Eye (tissue), 1 donor: ENCODE data around the gene SLC33A1.
"Not testable (repeated sequence)": the region's sequence is repeated elsewhere in the genome, so short reads cannot be mapped to it uniquely, and the experiment has no call there.

ENCODE experiments used
- DNase-seq: peaks from one replicate; pipeline ENCODE4 v3.0.0-alpha.2; 2015

SLC33A1 gene

DNA sequence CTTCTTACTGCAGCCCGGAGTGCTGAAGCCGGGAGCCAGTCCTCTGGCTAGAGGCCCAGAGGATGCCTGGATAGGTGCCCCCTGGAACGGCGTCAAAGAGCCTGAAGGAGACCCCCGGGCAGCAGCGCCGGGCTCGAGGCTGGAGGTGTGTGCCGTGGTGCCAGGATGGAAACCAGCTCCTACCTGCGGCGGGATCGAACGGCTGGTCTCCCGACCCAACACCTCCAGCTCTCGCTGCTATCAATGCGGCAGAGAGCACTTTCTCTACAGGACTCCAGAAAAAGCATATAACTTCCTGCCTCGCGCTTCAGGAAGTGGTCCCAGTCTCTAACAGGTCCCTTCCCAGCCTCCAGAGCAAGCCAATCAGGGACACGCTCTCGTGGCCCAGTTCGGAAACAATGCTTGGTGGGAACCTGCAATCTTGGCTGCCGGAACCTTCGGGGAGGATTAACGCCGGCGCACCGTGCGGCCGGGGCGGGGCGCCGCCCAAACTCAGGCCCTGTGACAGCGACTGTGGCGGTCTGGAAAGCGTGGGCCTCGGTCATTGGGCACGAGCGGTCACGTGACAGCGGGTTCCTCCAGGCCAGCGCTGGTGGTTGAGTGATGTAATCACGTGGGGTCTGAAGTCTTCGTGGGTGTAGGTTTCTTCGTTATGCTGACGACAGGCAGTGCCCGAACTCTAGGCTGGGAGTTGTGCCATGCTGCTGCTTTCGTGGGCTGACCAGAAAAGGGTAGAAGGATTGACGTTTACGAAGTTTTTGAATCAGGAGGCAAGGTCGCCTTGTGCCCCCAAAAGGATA lies at the start of gene SLC33A1:
Gene SLC33A1 (minus strand): TSS at position 287 of the 800 bp plus-strand sequence. CDS start 430 bp downstream, outside the sequence.
- DNase-seq, result peak; percentile 100

DNA sequence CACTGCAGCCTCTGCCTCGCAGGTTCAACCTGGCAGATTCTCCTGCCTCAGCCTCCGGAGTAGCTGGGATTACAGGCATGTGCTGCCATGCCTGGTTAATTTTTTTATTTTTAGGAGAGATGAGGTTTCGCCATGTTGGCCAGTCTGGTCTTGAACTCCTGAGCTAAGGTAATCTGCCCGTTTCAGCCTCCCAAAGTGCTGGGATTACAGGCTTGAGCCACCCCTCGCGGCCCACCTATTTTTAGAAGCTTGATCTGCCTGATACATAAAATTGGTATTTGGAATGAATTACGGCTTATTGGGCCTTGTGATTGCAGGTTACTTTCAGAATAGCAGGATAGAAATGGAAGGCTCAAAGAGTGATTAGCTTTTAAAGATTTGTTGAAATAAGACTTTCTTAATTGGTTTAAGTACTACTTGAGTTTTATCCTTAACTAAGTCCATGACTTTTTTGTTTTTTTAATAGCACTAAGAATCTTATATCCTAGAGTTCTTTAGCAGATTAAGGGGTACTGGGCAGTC lies 41.2 kb upstream of the SLC33A1 start:
- DNase-seq, result peak; percentile 8

DNA sequence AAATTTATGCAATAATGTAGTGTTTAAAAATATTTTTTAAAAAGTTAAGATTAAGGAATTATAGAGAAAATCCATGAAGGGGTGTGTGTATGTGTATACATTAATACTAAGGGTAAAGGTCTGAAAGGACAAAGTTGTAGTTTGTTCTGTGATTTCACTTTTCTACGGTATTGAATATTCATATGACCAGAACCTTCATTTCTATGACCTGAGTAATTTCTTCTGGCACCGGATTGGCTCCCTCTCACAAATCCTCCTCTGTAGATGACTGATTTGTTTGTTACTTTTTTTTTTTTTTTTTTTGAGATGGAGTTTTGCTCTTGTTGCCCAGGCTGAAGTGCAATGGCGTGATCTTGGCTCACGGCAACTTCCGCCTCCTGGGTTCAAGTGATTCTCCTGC lies 37.1 kb upstream of the SLC33A1 start:
- DNase-seq, result no peak

DNA sequence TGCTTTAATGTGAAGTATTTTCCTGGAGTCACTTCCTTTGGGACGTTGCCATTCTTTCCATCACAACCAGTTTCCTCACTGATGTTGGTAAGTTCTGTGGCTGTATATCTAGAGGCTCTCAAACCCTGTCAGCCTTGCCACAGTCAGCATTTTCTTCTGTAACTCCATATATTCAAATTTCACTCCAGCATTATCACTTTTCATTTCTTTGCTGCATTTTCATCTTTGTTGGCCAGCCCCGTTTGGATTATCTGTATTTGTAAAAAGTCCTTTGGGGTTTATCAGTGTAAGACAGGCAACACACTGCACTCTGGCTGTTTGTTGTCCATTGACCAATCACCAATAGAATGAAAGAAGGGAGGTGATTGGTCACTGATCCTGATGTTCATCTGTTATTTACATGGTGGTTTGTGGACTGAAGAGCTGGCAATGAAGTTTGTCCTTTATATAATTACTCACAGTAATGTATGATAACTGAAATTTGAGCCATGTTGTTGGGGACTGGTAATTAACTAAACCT lies 36.5 kb upstream of the SLC33A1 start:
- DNase-seq, result no peak

DNA sequence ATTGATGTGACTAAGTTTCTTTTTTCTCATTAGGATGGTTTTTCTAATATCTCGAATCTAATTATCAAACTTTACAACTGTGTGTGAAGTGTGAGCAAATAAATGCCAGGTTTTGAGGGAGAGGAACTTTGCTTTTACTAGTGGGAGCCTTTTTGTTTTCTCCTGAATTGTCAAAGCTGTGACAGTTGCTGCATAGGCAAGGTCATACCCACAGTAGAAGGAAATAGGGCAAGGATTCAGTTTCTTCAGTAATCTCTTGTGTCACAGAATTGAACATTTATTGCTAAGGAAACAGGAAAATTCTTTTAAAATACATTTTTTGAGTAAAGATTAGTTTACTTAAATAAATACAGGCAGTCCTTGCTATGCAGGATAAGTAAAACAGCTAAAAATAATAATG lies 35.7 kb upstream of the SLC33A1 start:
- no peak for DNase-seq

DNA sequence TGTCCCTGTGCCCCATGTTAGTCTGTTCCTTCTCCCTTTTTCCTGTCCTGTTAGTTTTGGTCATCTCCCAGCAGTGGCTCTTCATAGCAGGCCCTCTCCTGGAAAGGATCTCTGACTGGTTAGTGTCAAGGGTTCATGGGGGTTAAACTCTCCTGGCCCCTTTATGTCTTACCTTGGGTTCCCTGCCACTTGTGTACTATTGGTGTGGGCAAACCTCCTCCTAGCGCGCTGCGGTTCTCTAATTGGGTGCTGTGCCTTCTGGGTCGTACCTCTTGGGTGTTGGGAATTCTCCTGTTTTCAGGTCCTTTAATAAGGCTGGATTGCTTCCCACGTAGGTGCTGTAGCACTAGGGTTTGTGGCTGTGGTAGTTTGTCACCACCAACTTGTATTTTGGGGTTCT lies 35.0 kb upstream of the SLC33A1 start:
- no peak for DNase-seq

DNA sequence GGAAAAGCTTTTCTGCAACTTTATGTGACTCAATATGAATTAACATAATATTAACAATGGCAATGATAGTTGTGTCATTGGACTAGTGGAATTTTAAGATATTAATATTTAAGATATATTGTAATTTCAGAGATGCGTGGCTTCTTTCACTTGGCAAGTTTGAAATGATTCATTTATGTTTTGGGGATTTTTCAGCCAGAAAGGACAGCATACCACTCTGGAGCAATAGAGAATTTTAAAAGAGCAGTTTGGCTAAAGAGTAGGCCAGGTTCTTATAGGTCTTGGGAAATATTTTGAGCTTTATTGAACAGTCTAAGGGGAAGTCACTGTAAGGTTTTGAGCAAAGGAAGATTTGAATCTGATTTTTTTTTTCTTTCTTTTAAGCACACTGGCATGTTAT lies 32.7 kb upstream of the SLC33A1 start:
- no peak for DNase-seq

DNA sequence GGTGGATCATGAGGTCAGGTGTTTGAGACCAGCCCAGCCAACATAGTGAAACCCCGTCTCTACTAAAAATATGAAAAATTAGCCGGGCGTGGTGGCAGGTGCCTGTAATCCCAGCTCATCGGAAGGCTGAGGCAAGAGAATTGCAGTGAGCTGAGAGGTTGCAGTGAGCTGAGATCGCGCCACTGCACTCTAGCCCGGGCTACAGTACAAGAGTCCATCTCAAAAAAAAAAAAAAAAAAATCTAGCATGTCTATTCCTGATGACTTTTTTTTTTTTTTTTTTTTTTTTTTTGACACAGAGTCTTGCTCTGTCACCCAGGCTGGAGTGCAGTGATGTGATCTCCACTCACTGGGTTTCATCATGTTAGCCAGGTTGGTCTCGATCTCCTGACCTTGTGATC lies 32.1 kb upstream of the SLC33A1 start:
- DNase-seq, result not testable (repeated sequence)

DNA sequence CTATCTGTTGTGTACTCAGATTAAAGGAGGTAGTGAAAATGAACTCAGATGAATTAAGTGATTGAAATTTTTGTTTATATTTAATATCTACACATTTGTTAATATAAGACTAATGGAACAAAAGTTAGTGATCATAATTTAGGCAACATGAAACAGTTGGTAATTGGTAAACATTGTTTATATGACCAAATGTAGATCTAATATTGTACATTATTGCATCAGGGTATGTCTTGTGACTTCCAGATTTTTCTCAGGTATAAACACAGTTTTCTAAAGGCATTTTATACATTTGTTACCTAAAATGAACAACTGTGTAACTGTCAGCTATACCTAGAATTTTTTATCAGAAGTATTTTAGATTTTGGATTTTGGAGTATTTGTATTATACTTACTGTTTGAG lies 31.1 kb upstream of the SLC33A1 start:
- DNase-seq, result no peak

DNA sequence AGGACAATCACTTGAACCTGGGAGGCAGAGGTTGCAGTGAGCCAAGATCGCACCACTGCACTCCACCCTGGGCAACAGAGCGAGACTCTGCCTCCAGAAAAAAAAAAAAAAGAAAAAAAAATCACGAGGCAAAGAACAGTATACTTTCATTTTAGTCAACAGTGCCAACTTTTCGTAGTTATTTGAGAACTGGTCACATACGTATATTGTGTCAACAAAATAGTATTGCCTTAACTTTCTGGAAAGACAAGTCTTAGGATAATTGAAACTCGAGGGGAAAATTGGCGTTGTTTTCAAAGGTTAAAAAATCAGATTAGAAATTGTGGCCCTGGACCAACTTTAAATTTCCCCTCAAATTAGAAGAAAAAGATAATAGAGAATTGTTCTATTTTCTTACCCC lies 30.1 kb upstream of the SLC33A1 start:
- no peak for DNase-seq

DNA sequence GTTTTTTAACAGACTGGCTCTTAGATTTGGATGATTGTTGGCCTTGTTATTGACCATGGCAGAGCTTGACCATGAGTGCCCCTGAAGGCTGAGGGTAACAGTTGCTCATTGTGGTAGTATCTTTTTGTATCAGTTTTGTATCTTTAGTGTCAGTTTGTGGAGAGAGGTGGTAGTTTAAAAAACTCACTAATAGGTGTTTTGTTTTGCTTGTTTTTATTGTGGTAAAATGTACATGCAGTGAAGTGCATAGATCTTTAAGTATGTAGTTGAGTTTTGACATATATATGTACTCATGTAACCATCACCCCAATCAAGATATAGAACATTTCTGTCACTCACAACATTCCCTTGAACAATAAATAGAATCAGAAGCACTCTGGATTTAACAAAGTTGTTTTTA lies 26.1 kb upstream of the SLC33A1 start:
- no peak for DNase-seq

DNA sequence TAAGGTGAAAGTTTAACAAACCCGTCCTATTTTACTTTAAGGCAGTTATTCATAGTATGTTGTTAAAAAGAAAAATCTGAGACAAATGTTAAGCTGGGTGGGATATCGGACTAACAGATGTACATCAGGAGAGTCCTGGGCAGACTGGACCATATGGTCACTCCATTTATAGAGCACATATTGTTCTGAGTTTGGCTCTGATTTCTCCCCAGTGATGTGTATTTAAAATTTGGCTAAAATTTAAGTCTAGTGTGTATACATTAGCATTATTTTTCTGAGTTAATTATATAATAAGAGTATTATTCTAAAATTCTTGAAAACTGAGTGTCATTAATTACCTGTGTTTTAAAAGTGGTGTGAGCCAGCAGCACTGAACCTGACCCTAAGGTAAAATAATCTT lies 22.3 kb upstream of the SLC33A1 start:
- DNase-seq, result no peak

DNA sequence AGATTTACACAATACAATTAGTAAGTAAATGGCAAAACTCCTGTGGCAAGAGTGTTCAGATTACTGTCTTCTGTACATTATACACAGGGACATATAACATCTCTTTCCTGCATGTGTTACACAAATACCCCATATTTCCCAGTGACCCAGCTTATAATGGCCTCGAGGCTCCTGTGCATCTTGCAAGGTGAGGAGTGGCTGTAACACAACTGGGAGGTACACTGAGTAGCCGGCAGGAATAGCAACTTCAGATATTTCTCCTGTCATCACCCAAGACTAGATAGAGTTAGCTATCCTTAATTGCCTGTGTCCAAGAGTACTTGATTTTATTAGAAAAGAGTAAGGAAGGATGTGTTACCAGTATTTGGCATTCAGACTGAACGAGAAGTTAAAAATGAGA lies 21.8 kb upstream of the SLC33A1 start:
- DNase-seq, result no peak

DNA sequence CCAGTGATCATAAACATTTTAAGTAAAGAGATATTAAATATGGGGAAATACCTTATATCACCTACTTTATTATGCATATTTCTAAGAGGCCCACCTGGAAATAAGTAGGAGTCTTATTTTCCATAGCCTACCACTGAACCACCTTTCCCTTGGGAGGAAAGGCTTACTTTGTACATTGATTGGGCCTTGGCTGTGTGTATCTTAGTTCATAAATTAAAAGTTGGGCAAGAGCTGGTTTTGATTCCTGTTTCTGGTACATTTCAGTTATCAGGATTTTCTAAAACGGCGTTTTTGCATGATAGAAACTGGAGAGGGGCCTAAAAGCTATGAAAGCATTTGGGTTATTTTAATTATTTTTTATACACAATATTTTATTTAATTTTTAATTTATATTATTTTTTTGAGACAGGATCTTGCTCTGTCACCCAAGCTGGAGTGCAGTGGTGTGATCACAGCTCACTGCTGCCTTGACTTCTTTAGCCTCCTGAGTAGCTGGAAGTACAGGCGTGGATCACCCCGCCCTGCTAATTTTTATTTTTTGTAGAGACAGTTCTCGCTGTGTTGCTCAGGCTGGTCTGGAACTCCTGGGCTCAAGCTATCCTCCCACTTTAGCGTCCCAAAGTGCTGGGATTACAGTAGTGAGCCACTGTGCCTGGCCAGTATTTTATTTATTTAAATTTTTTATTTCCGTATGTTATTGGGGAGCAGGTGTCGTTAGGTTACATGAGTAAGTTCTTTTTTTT lies 18.8 kb upstream of the SLC33A1 start:
- DNase-seq, result no peak

DNA sequence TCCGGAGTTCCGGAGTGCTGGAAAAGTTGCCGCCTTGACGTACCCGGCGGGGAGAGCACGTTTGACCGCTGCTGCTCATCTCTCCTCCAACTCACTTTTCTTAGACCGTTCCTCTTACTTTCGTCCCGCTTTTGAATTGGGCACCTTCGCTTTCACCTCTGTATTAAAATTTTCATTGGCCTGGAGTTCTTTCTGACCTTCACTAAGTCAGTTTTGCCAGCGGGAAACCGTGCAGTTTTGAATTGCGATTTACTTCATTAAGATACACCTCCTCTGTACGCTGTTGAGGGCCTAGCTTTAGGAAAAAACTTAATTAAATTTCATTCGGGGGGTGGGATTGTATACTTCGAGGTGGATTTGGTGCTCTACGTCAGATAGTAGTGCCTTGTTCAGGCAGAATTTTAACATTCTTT lies 17.5 kb upstream of the SLC33A1 start:
- DNase-seq, result no peak

DNA sequence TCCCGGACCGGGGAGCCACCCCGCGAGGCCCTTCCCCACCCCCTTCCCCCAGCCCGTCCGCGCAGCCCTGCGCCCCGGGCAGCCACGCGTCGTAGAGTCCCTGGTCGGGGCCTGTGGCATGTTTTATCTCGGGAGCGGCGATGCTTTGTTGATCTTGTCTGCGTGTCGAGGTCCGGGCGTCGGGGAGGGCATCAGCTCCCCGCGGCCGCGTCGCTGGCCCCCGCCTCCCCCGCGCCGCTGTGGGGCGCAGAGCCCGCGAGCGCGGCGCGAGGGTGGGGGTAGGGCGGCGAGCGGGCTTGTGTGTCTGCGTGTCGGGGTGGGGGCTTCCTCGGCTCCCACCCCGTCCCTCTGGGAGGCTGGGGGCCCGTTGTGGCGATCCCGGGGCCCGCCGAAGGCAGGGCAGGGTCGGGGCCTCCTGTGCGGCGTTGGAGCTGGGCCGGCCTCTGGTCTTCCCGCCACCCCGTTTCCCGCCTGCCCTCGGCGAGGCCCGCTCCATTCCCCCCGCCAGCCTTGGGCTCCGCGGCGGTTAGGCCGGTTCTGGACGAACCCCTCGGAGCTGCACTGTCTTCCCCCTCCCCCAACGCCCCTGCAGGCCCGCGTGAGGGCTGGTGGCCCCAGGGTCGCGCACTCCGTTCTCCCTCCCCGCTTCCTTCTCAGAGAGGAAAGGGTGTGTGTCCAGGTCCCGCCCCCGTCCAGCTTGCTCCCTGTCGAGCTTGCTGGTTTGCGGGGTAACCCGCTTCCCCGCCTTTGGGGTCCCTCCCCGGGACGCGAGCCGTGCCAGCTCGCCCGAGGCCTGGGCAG lies 16.9 kb upstream of the SLC33A1 start:
- peak; percentile 78 for DNase-seq

DNA sequence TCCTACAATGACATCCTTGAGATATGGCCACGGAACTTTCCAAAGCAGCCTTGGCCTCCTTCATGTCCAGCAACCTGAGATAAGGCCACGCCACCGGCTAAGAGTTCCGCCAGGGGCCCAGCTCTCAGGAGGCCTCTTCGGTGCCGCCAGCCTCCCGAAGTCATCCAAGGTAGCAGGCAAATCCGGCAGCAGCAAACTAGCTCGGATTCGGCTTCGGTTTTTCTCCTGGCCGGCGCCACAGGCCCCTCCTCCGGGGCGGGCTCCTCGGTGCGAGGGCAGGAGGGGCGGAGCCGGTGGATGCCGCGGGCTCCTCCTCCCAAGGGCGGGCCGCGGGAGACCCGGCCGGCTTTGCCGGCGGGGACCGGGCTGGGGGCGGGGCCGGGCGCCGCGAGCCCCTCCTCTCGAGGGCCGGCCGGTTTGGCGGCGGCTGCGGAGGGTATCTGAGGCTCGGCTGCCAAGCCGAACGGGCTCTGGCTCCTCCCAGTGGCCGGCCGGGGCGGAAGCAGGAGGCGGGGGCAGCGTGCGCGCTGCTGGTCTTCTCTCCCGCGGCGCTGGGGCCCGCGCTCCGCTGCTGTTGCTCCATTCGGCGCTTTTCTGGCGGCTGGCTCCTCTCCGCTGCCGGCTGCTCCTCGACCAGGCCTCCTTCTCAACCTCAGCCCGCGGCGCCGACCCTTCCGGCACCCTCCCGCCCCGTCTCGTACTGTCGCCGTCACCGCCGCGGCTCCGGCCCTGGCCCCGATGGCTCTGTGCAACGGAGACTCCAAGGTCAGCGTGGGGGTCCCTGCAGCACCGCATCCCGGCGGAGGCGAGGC lies 16.1 kb upstream of the SLC33A1 start, which contains the start of gene GMPS:
Gene GMPS (plus strand): TSS at position 518 of the 812 bp plus-strand sequence. CDS start 221 bp downstream, at position 739.
- peak; percentile 97 for DNase-seq

DNA sequence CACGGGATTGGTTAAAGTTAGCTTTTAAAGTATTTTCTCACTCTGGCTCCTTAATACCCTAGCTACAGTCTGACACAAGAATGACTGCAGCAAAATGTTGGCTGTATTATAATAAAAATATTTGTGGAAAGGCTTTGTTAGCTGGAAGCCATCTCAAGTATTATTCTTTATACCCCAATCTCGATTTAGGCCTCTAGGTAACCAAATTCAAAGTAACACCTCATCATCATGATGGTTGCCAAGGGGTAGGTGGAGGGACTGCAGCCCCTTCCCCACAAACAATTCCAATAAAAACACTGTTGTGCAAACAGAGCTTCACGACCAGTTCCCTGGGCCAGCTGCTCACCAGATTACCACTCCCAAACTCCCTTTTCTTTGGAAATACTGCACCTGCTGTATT lies 15.5 kb upstream of the SLC33A1 start:
- DNase-seq, result no peak

DNA sequence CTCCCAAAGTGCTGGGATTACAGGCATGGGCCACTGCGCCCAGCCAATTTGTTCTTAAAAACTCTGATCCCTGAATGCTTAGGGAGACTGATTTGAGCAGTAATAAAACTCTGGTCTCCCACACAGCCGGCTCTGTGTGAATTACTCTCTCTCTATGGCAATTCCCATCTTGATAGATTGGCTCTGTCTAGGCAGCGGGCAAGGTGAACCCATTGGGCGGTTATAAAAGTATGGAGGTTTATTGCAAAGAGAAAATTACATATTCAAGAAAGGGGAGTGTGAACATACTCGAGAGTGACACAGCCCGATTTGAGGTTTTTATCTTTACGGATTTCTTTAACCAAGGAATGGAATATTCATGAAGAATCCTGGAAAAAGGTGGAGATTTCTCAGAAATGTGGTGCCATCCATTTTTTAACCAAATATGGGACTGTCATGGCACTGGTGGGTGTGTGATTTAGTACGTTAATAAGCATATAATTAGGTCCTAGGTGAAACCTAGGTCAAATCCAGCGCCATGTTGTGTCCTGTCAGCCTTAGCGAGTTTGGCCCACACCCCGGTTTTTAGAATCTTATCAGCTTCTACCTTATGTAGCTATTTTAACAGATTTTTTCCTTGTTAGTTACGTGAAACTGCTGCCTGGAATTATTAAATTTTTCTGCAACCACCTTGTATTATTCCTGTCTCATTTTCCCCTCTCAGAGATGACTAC lies 9.0 kb upstream of the SLC33A1 start:
- DNase-seq, result no peak

DNA sequence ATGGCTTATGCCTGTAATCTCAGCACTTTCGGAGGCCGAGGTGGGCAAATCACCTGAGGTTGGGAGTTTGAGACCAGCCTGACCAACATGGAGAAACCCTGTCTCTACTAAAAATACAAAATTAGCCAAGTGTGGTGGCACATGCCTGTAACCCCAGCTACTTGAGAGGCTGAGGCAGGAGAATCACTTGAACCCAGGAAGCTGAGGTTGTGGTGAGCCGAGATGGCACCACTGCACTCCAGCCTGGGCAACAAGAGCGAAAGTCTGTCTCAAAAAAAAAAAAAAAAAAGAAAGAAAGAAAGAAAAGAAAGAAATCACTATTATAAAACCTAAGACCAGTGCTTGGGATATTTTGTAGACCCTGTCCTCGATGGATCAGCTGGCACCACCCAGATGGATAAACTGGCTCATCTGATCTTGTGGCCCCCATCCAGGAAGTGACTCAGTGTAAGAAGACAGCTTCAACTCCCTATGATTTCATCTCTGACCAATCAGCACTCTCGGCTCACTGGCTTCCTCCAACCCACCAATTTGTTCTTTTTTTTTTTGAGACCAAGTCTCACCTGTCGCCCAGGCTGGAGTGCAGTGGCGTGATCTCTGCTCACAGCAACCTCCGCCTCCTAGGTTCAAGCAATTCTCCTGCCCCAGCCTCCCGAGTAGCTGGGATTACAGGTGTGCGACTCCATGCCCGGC lies 8.2 kb upstream of the SLC33A1 start:
- DNase-seq, result not testable (repeated sequence)
